Suprapubic skin (tissue), 4 donors: ENCODE data around the gene ORC4. TPM values are rescaled to one million over a fixed set of nuclear protein-coding genes. Genes with fewer than 3 reads are reported as not detected.

Experiments used
- DNase-seq, 2 donors: peaks; one replicate each; pipeline ENCODE4 v3.0.0-alpha.2; 2019; ENCODE audit warnings: low spot score in 2 of 2
- H3K27ac ChIP-seq: fragments of 200-600 bp; sonication (generic); one replicate; pipeline ENCODE4 v1.5.1; 2019
- H3K27me3 ChIP-seq: fragments of 200-600 bp; sonication (generic); one replicate; pipeline ENCODE4 v1.5.1; 2019
- H3K36me3 ChIP-seq: fragments of 200-600 bp; sonication (generic); one replicate; pipeline ENCODE4 v1.5.1; 2019
- H3K4me1 ChIP-seq: fragments of 200-600 bp; sonication (generic); one replicate; pipeline ENCODE4 v1.5.1; 2019
- H3K4me3 ChIP-seq: fragments of 200-600 bp; sonication (generic); one replicate; pipeline ENCODE4 v1.5.1; 2019; ENCODE audit warnings: mild to moderate bottlenecking
- H3K9me3 ChIP-seq: fragments of 200-600 bp; sonication (generic); one replicate; pipeline ENCODE4 v1.5.1; 2019
- EP300 ChIP-seq: sonication (generic); formaldehyde crosslinking; IDR thresholded peaks from one replicate; pipeline ENCODE4 v1.6.1; 2017; ENCODE audit warnings: antibody characterized with exemption
- POLR2A ChIP-seq, 2 donors: fragments of 450-650 bp; IDR thresholded peaks; one replicate each; pipeline ENCODE4 v1.6.1; 2017; ENCODE audit warnings: antibody characterized with exemption in 2 of 2, mild to moderate bottlenecking in 2 of 2, moderate library complexity in 2 of 2
- POLR2AphosphoS5 ChIP-seq, 3 donors: sonication (generic); formaldehyde crosslinking; IDR thresholded peaks; one replicate each; pipeline ENCODE4 v1.6.1; 2017; ENCODE audit warnings: antibody characterized with exemption in 3 of 3
- total RNA-seq, 4 donors: library from RNA; depleted of rRNA; stranded (reverse); fragments of >200 nt; gene quantifications; one replicate each; pipeline ENCODE4 v1.1.0, GENCODE V29; 2016
- TF ChIP-seq, protein P1 (sequence below), 2 donors: fragments of 200-600 bp in 1 of 2; fragments of 450-650 bp in 1 of 2; sonication (generic) in 1 of 2; IDR thresholded peaks; one replicate each; pipeline ENCODE4 v1.5.1; 2016 to 2019; ENCODE audit warnings: antibody characterized with exemption in 2 of 2, mild to moderate bottlenecking in 1 of 2, moderate library complexity in 1 of 2

Gene ORC4
- total RNA-seq, 4 donors from 2014 or later: 35.0 to 77.2 (median 57.4) TPM

DNA sequence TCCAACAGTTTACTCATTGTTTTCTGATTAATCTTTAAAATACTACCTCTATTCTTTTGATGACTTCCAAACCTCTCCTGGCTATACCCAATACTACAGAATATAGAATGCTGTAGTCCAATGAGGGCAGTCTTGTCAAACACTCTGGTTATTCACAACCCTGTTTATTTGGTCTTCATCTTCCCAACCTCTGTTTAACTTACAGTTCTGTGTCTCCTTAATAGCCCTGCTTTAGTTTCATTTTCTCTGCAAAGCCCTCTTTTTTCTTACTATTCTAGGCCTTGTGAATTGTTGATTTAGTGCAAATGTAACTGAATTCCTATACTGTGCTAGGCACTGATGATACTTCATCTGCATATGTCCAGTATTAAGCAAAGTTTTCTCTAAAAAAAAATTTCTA, 135.7 kb downstream of the ORC4 start:
- H3K27me3 ChIP-seq: no peaks in the 10 kb centered on the region
- H3K27ac ChIP-seq: no peak overlapping the region
- no peaks in the 10 kb centered on the region for H3K36me3 ChIP-seq
- no peak for DNase-seq
- H3K4me1 ChIP-seq: peaks cover 35% of the 10 kb centered on the region
- TF ChIP-seq, protein P1, sequence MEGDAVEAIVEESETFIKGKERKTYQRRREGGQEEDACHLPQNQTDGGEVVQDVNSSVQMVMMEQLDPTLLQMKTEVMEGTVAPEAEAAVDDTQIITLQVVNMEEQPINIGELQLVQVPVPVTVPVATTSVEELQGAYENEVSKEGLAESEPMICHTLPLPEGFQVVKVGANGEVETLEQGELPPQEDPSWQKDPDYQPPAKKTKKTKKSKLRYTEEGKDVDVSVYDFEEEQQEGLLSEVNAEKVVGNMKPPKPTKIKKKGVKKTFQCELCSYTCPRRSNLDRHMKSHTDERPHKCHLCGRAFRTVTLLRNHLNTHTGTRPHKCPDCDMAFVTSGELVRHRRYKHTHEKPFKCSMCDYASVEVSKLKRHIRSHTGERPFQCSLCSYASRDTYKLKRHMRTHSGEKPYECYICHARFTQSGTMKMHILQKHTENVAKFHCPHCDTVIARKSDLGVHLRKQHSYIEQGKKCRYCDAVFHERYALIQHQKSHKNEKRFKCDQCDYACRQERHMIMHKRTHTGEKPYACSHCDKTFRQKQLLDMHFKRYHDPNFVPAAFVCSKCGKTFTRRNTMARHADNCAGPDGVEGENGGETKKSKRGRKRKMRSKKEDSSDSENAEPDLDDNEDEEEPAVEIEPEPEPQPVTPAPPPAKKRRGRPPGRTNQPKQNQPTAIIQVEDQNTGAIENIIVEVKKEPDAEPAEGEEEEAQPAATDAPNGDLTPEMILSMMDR (IDR thresholded peaks at IDR 0.05): no peak
- TF ChIP-seq EP300 (no peak), POLR2AphosphoS5 (IDR thresholded peaks at IDR 0.05) (no peak), POLR2A (IDR thresholded peaks at IDR 0.05) (no peak)
- no peaks in the 10 kb centered on the region for H3K9me3 ChIP-seq
- no peak overlapping the region for H3K4me3 ChIP-seq

GRCh38 chr2:147882631-147883030, 137.9 kb downstream of the ORC4 start:
- no peaks in the 10 kb centered on the region for H3K27me3 ChIP-seq
- H3K27ac ChIP-seq: no peak overlapping the region
- no peaks in the 10 kb centered on the region for H3K9me3 ChIP-seq
- no peak overlapping the region for H3K4me3 ChIP-seq
- H3K4me1 ChIP-seq: peaks cover 33% of the 10 kb centered on the region
- H3K36me3 ChIP-seq: no peaks in the 10 kb centered on the region
- TF ChIP-seq POLR2AphosphoS5 (IDR thresholded peaks at IDR 0.05) (no peak), POLR2A (IDR thresholded peaks at IDR 0.05) (no peak), EP300 (no peak)
- TF ChIP-seq, protein P1 (IDR thresholded peaks at IDR 0.05): no peak
- no peak for DNase-seq

Other genes with a start within 250 kb of the ORC4 start
- gene ACVR2A, start 175.7 kb downstream of the ORC4 start, total RNA-seq: 100 to 1,000 TPM in 1 of 4 donors, 10 to 100 TPM in 3; 38.7 to 123 (median 45.0) TPM
- gene MBD5, start 354 bp upstream of the ORC4 start, total RNA-seq: 10 to 100 TPM; 11.9 to 51.9 (median 19.7) TPM